HT-29 (cell line): Measurements from ENCODE around the gene CAMKMT. TPM values are rescaled to one million over a fixed set of nuclear protein-coding genes. Genes with fewer than 3 reads are reported as not detected.

Source experiments
- total RNA-seq: library from RNA; depleted of rRNA; stranded (reverse); fragments of >200 nt; shearing (Covaris generic); gene quantifications from 2 replicates; pipeline ENCODE4 v1.2.3, GENCODE V29; 2014; rRNA removed

Gene CAMKMT
- total RNA-seq, 1 experiment from 2014 or later, result 8.3 TPM

Other genes starting within 250 kb of the CAMKMT start
- 21.7 and 24.6 TPM in 2 replicates for gene PPM1B, start 193.1 kb upstream of the CAMKMT start, total RNA-seq
- gene SLC3A1, start 86.5 kb upstream of the CAMKMT start, total RNA-seq, result 0.18 and 0.81 TPM in 2 replicates
- 16.2 and 19.0 TPM in 2 replicates for gene PREPL, start 453 bp upstream of the CAMKMT start, total RNA-seq